ENCODE measurements around the gene RAB7A. TPM values are rescaled to one million over a fixed set of nuclear protein-coding genes. Genes with fewer than 3 reads are reported as not detected.
A peak's percentile ranks its signal among the peaks of the same experiment; 100 is the strongest.

RAB7A gene
- total RNA-seq, 1 experiment from 2014 or later: 155 TPM

DNA sequence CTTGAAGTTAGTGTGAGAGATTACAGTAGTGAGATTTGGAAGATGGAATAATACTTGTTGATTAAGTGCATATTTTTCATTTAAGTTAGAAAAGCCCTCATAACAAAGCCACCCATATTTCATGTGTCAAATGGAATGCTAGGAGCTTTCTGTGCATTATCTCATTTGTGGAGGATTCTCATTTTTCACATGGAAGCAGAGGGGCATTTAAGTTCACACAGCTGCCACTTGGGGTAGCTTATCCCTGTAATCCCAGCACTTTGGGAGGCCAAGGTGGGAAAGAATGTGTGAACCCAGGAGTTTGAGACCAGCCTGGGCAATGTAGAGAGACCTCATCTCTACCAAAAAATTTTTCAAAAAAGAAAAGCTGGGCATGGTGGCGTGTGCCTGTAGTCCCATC, 55.2 kb downstream of the RAB7A start:
- Histone ChIP-seq H3K79me1 (ENCODE audit: insufficient read depth, low read depth, low read length, poor library complexity, severe bottlenecking) (peaks cover 3% of the 10 kb centered on the region), H3T11ph (ENCODE audit: low read length) (no peak overlapping the region), H4K20me1 (ENCODE audit: control insufficient read depth, insufficient read depth, insufficient read length) (no peaks in the 10 kb centered on the region), H3K27ac (ENCODE audit: insufficient read length, low read depth, low read length) (no peak overlapping the region), H2AK5ac (ENCODE audit: insufficient read length, low read length) (no peak overlapping the region), H2BK5ac (ENCODE audit: insufficient read length, low read length) (no peak overlapping the region), H4K8ac (replicated peaks; ENCODE audit: insufficient read length, low read depth, low read length) (no peak overlapping the region), H2BK12ac (ENCODE audit: insufficient read length, low read depth, low read length) (no peak overlapping the region), H2AFZ (ENCODE audit: low read length) (no peak overlapping the region), H2BK120ac (ENCODE audit: low read depth, low read length, poor library complexity, severe bottlenecking) (no peak overlapping the region), H3K79me2 (ENCODE audit: insufficient read depth, low read length) (peaks cover 18% of the 10 kb centered on the region; the same call in 1 of the 2 replicates), H3K4me1 (ENCODE audit: insufficient read depth, low read length) (peaks cover 7% of the 10 kb centered on the region; the same call in 1 of the 2 replicates), H2BK20ac (ENCODE audit: low read depth, low read length, poor library complexity, severe bottlenecking) (no peak overlapping the region), H3K9ac (ENCODE audit: extremely low read depth, insufficient read length, low read length) (no peak overlapping the region), H2BK15ac (ENCODE audit: low read depth, low read length) (no peak overlapping the region), H3K56ac (ENCODE audit: insufficient read length, low read depth, low read length) (no peak overlapping the region), H3K14ac (ENCODE audit: insufficient read depth, low read length) (no peak overlapping the region), H4K91ac (ENCODE audit: insufficient read length, low read depth, low read length) (no peak overlapping the region), H3K23me2 (ENCODE audit: insufficient read length, low read depth, low read length, poor library complexity, severe bottlenecking) (no peaks in the 10 kb centered on the region), H3K27me3 (ENCODE audit: insufficient read depth, low read length) (no peaks in the 10 kb centered on the region), H4K5ac (ENCODE audit: insufficient read length, low read depth, low read length) (no peak overlapping the region), H3K4me2 (ENCODE audit: insufficient read depth, insufficient read length, low read length) (no peak overlapping the region), H3K23ac (ENCODE audit: insufficient read length, low read depth, low read length) (no peak overlapping the region), H3K4ac (ENCODE audit: low read depth, low read length) (no peak overlapping the region), H3K9me3 (ENCODE audit: control insufficient read depth, low read depth, low read length) (no peaks in the 10 kb centered on the region), H3K18ac (ENCODE audit: insufficient read length, low read depth, low read length) (no peak overlapping the region)
- TF ChIP-seq, protein P1, sequence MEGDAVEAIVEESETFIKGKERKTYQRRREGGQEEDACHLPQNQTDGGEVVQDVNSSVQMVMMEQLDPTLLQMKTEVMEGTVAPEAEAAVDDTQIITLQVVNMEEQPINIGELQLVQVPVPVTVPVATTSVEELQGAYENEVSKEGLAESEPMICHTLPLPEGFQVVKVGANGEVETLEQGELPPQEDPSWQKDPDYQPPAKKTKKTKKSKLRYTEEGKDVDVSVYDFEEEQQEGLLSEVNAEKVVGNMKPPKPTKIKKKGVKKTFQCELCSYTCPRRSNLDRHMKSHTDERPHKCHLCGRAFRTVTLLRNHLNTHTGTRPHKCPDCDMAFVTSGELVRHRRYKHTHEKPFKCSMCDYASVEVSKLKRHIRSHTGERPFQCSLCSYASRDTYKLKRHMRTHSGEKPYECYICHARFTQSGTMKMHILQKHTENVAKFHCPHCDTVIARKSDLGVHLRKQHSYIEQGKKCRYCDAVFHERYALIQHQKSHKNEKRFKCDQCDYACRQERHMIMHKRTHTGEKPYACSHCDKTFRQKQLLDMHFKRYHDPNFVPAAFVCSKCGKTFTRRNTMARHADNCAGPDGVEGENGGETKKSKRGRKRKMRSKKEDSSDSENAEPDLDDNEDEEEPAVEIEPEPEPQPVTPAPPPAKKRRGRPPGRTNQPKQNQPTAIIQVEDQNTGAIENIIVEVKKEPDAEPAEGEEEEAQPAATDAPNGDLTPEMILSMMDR (conservative IDR thresholded peaks at IDR 0.05): 0 out of 3 replicates have a peak, but pooled peaks have one; percentile 27
- no peak overlapping the region for H3K4me3 Mint-ChIP-seq
- H3K36me3 Mint-ChIP-seq (ENCODE audit: insufficient read depth in 1 of 3, low read depth in 3 of 3): peaks cover under 1 to 8% (median 5%) of the 10 kb centered on the region in 3 experiments; a peak in 3 of 7 replicates
- H3K27me3 Mint-ChIP-seq (ENCODE audit: low read depth): no peaks in the 10 kb centered on the region
- no peak for DNase-seq
- H3K9me3 Mint-ChIP-seq: no peaks in the 10 kb centered on the region
- H3K4me1 Mint-ChIP-seq: peaks cover 40% of the 10 kb centered on the region in 2 experiments
- no CpG with 5 or more reads among the region's 1 CpG for WGBS (ENCODE audit: extremely low coverage, insufficient read length, low lambda C conversion rate)
- 0 out of 7 replicates have a peak overlapping the region, but pooled peaks of 1 of the 3 experiments have one; percentile 42 for H3K27ac Mint-ChIP-seq

Data from H9 (cell line).